GM12891 (cell line): ENCODE results near the gene SCAF1.

Experiments
- POLR2A ChIP-seq: IDR thresholded peaks from 2 replicates; pipeline ENCODE4 v1.6.1; 2011; ENCODE audit warnings: low read depth, low read length, control low read depth
- POLR2AphosphoS5 ChIP-seq: IDR thresholded peaks from 2 replicates; pipeline ENCODE4 v1.6.1; 2011; ENCODE audit warnings: low read depth, low read length, control low read depth
- SPI1 ChIP-seq: IDR thresholded peaks from 2 replicates; pipeline ENCODE4 v1.6.1; 2011; ENCODE audit warnings: low read depth, low read length, control low read depth

DNA sequence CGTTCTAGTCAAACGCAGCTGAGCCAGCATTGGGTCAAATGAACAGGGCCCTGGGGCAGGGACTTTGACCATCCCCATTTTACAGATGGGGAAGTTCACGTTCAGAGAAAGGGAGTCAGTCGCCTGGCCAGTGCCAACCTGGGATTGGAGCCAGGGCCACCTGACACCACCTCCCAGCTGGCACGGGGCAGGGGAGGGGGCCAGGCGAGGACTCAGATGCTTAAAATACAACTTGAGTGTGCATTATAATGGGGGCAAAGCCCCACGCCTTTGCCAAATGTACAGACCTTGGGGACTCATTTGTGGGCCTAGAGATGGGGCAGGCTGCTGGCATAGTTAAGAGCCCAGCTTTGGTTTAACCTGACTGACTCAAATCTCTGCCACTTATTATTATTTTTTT lies 36.4 kb upstream of the SCAF1 start:
- TF ChIP-seq POLR2A (no peak), POLR2AphosphoS5 (no peak), SPI1 (no peak)
